ENCODE results near the gene SPATA17.

SPATA17 gene

GRCh38 chr1:217881607-217882332 is 250.6 kb downstream of the SPATA17 start:
- no peaks in the 10 kb centered on the region for H3K79me2 ChIP-seq (ENCODE audit: insufficient read depth, low read depth)
- H3K4me2 ChIP-seq = no peak overlapping the region
- H3K9ac ChIP-seq = no peak overlapping the region
- no peaks in the 10 kb centered on the region for H3K36me3 ChIP-seq (ENCODE audit: insufficient read depth)
- no peak overlapping the region for H3K27ac ChIP-seq
- H3K4me1 ChIP-seq (ENCODE audit: low read depth, poor library complexity, severe bottlenecking) = no peaks in the 10 kb centered on the region
- no peaks in the 10 kb centered on the region for H3K27me3 ChIP-seq (ENCODE audit: insufficient read depth, low read depth)
- no peak overlapping the region for H3K4me3 ChIP-seq (IDR thresholded peaks at IDR 0.05; ENCODE audit: insufficient read depth, low read depth, low read length)
- no peaks in the 10 kb centered on the region for H4K20me1 ChIP-seq (ENCODE audit: insufficient read depth)
- TF ChIP-seq, protein P1, sequence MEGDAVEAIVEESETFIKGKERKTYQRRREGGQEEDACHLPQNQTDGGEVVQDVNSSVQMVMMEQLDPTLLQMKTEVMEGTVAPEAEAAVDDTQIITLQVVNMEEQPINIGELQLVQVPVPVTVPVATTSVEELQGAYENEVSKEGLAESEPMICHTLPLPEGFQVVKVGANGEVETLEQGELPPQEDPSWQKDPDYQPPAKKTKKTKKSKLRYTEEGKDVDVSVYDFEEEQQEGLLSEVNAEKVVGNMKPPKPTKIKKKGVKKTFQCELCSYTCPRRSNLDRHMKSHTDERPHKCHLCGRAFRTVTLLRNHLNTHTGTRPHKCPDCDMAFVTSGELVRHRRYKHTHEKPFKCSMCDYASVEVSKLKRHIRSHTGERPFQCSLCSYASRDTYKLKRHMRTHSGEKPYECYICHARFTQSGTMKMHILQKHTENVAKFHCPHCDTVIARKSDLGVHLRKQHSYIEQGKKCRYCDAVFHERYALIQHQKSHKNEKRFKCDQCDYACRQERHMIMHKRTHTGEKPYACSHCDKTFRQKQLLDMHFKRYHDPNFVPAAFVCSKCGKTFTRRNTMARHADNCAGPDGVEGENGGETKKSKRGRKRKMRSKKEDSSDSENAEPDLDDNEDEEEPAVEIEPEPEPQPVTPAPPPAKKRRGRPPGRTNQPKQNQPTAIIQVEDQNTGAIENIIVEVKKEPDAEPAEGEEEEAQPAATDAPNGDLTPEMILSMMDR (conservative IDR thresholded peaks at IDR 0.05; ENCODE audit: low read depth, low read length) = no peak
- H2AFZ ChIP-seq (ENCODE audit: low read depth) = no peak overlapping the region

DNA sequence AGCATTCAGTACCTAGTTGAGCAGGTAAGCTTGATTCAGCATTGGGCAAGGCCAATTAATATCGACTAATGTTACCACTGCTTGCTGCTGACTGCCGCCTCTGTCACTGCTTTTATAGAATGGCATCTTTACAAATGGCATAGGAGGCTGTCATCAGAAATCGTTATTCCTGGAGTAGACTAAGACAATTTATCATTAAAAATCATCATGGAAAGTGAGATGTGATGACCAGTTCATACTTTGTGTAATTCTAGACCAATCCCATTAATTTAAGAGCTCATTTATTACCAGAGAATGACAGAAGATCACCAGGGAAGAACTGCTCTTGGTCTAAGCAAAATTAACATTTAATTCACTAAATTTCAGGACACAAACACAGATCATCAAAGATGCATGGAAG is 254.0 kb downstream of the SPATA17 start:
- no peaks in the 10 kb centered on the region for H4K20me1 ChIP-seq (ENCODE audit: insufficient read depth)
- no peaks in the 10 kb centered on the region for H3K4me1 ChIP-seq (ENCODE audit: low read depth, poor library complexity, severe bottlenecking)
- no peaks in the 10 kb centered on the region for H3K79me2 ChIP-seq (ENCODE audit: insufficient read depth, low read depth)
- no peaks in the 10 kb centered on the region for H3K36me3 ChIP-seq (ENCODE audit: insufficient read depth)
- no peak overlapping the region for H3K4me2 ChIP-seq
- H3K9ac ChIP-seq = no peak overlapping the region
- TF ChIP-seq, protein P1 (conservative IDR thresholded peaks at IDR 0.05; ENCODE audit: low read depth, low read length) = no peak
- H3K27me3 ChIP-seq (ENCODE audit: insufficient read depth, low read depth) = no peaks in the 10 kb centered on the region
- H2AFZ ChIP-seq (ENCODE audit: low read depth) = no peak overlapping the region
- H3K27ac ChIP-seq = no peak overlapping the region
- no peak overlapping the region for H3K4me3 ChIP-seq (IDR thresholded peaks at IDR 0.05; ENCODE audit: insufficient read depth, low read depth, low read length)

GRCh38 chr1:217888328-217888727 is 257.2 kb downstream of the SPATA17 start:
- no peaks in the 10 kb centered on the region for H3K79me2 ChIP-seq (ENCODE audit: insufficient read depth, low read depth)
- H3K36me3 ChIP-seq (ENCODE audit: insufficient read depth) = no peaks in the 10 kb centered on the region
- H2AFZ ChIP-seq (ENCODE audit: low read depth) = no peak overlapping the region
- no peaks in the 10 kb centered on the region for H4K20me1 ChIP-seq (ENCODE audit: insufficient read depth)
- no peak overlapping the region for H3K4me3 ChIP-seq (IDR thresholded peaks at IDR 0.05; ENCODE audit: insufficient read depth, low read depth, low read length)
- no peak overlapping the region for H3K4me2 ChIP-seq
- no peak overlapping the region for H3K9ac ChIP-seq
- H3K27ac ChIP-seq = no peak overlapping the region
- TF ChIP-seq, protein P1 (conservative IDR thresholded peaks at IDR 0.05; ENCODE audit: low read depth, low read length) = no peak
- H3K27me3 ChIP-seq (ENCODE audit: insufficient read depth, low read depth) = no peaks in the 10 kb centered on the region
- no peaks in the 10 kb centered on the region for H3K4me1 ChIP-seq (ENCODE audit: low read depth, poor library complexity, severe bottlenecking)

DNA sequence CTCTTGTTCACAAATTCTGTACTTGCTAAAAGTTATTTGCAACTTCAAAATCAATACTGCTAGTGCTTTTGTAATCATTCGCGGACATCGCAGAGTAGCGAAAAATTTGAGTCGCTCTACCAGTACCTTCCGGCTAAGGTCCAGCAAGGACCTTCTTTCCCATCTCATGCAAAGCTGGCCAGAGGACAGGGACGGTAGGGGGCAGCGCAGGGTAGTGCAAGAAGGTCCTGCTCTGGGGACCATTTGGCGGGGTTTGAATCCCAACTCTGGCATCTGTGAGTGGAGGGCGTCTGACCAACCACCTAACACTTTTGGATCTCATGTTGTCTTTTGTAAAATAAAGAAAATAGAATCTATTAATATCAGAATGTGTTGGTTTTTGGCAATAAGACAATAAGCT is 258.3 kb downstream of the SPATA17 start:
- H3K4me1 ChIP-seq (ENCODE audit: low read depth, poor library complexity, severe bottlenecking) = no peaks in the 10 kb centered on the region

More for the DNA sequence above, 258.3 kb downstream of the SPATA17 start:
- H2AFZ ChIP-seq (ENCODE audit: low read depth) = no peak overlapping the region
- no peaks in the 10 kb centered on the region for H3K79me2 ChIP-seq (ENCODE audit: insufficient read depth, low read depth)
- no peaks in the 10 kb centered on the region for H3K27me3 ChIP-seq (ENCODE audit: insufficient read depth, low read depth)
- H3K9ac ChIP-seq = no peak overlapping the region
- no peak overlapping the region for H3K27ac ChIP-seq
- H3K4me2 ChIP-seq = no peak overlapping the region
- TF ChIP-seq, protein P1 (conservative IDR thresholded peaks at IDR 0.05; ENCODE audit: low read depth, low read length) = no peak
- H3K4me3 ChIP-seq (IDR thresholded peaks at IDR 0.05; ENCODE audit: insufficient read depth, low read depth, low read length) = no peak overlapping the region
- no peaks in the 10 kb centered on the region for H4K20me1 ChIP-seq (ENCODE audit: insufficient read depth)
- H3K36me3 ChIP-seq (ENCODE audit: insufficient read depth) = no peaks in the 10 kb centered on the region

Data from KMS-11 (cell line).